Epithelial cell of prostate (primary cell): ENCODE results near the gene C1RL.

ENCODE experiments used
- DNase-seq: peaks from one replicate; pipeline ENCODE4 v3.0.0-alpha.2; 2011; ENCODE audit warnings: low read depth, low spot score
- H3K27ac ChIP-seq: fragments of 450-650 bp; 2 replicates; pipeline ENCODE4 v1.5.1; 2017; ENCODE audit warnings: mild to moderate bottlenecking

The C1RL gene

GRCh38 chr12:7139200-7139599 lies 30.2 kb upstream of the C1RL start:
- no peak for DNase-seq
- H3K27ac ChIP-seq = no peak overlapping the region

- DNase-seq = no peak
- no peak overlapping the region for H3K27ac ChIP-seq
Measured at GRCh38 chr12:7137908-7138307, 28.9 kb upstream of the C1RL start.

- DNase-seq = no peak
- no peak overlapping the region for H3K27ac ChIP-seq
Measured at GRCh38 chr12:7136676-7137075, 27.7 kb upstream of the C1RL start.

- no peak for DNase-seq
- H3K27ac ChIP-seq = no peak overlapping the region
Measured at GRCh38 chr12:7136071-7136470, 27.1 kb upstream of the C1RL start.

GRCh38 chr12:7134396-7135166 lies 25.6 kb upstream of the C1RL start:
- H3K27ac ChIP-seq = no peak overlapping the region
- no peak for DNase-seq

GRCh38 chr12:7131502-7131866 lies 22.5 kb upstream of the C1RL start:
- DNase-seq = no peak
- no peak overlapping the region for H3K27ac ChIP-seq

- no peak for DNase-seq
- no peak overlapping the region for H3K27ac ChIP-seq
Measured at GRCh38 chr12:7130701-7131501, 21.9 kb upstream of the C1RL start.

GRCh38 chr12:7129872-7130691 lies 21.1 kb upstream of the C1RL start, which contains the start of gene CLSTN3:
CLSTN3 (plus strand) TSS chr12:7130371; CDS start chr12:7130649, 278 bp downstream.
- no peak within 1 kb of the TSS for H3K27ac ChIP-seq
- peak; percentile 26 for DNase-seq

GRCh38 chr12:7129287-7129871 lies 20.4 kb upstream of the C1RL start:
- no peak for DNase-seq
- H3K27ac ChIP-seq = no peak overlapping the region

GRCh38 chr12:7128681-7129286 lies 19.8 kb upstream of the C1RL start, which contains the start of gene RBP5:
RBP5 (minus strand) TSS chr12:7128889; CDS start chr12:7128775, 114 bp downstream.
- no peak for DNase-seq
- H3K27ac ChIP-seq = no peak within 1 kb of the TSS

- no peak overlapping the region for H3K27ac ChIP-seq
- DNase-seq = no peak
Measured at GRCh38 chr12:7127916-7128626, 19.1 kb upstream of the C1RL start.

- no peak for DNase-seq
- no peak overlapping the region for H3K27ac ChIP-seq
Measured at GRCh38 chr12:7125632-7126227, 16.7 kb upstream of the C1RL start.

- no peak for DNase-seq
- no peak overlapping the region for H3K27ac ChIP-seq
Measured at GRCh38 chr12:7123806-7124522, 14.9 kb upstream of the C1RL start.

GRCh38 chr12:7122811-7123769 lies 14.1 kb upstream of the C1RL start:
- no peak overlapping the region for H3K27ac ChIP-seq
- no peak for DNase-seq

- H3K27ac ChIP-seq = no peak overlapping the region
- DNase-seq = no peak
Measured at GRCh38 chr12:7121324-7121723, 12.3 kb upstream of the C1RL start.

GRCh38 chr12:7120166-7120565 lies 11.2 kb upstream of the C1RL start:
- DNase-seq = no peak
- no peak overlapping the region for H3K27ac ChIP-seq

- H3K27ac ChIP-seq = no peak overlapping the region
- no peak for DNase-seq
Measured at GRCh38 chr12:7118881-7119280, 9.9 kb upstream of the C1RL start.
